CD4-positive, CD25-positive, alpha-beta regulatory T cell (primary cell): ENCODE results near the gene PDPK1. TPM values are rescaled to one million over a fixed set of nuclear protein-coding genes. Genes with fewer than 3 reads are reported as not detected.
A peak's percentile ranks its signal among the peaks of the same experiment; 100 is the strongest.

Experiments used
- ATAC-seq, 2 donors: fragments of 150-1000 bp; cut with Tn5 transposase; one replicate each; pipeline ENCODE4 v1.10.0; 2021; ENCODE audit warnings: low read depth in 2 of 2, moderate number of reproducible peaks in 2 of 2, moderate library complexity in 1 of 2
- DNase-seq, 3 donors: peaks; one replicate each; pipeline versions ENCODE4 v3.0.0 to v3.0.0-alpha.2; 2012 to 2022; ENCODE audit warnings: mixed read lengths in 1 of 3
- H3K27ac ChIP-seq: one replicate; pipeline ENCODE4 v1.7.0; 2013; ENCODE audit warnings: mild to moderate bottlenecking, low read length; ENCODE audit not compliant: insufficient read depth, poor library complexity, severe bottlenecking
- H3K27me3 ChIP-seq: one replicate; pipeline ENCODE4 v1.7.0; 2013; ENCODE audit warnings: low read length; ENCODE audit not compliant: control insufficient read depth, insufficient read depth
- H3K36me3 ChIP-seq: one replicate; pipeline ENCODE4 v1.7.0; 2013; ENCODE audit warnings: mild to moderate bottlenecking, low read length, moderate library complexity; ENCODE audit not compliant: control insufficient read depth, insufficient read depth
- H3K4me1 ChIP-seq: 2 replicates; pipeline ENCODE4 v1.7.0; 2013; ENCODE audit warnings: mild to moderate bottlenecking, low read length; ENCODE audit not compliant: insufficient read depth, control insufficient read depth, poor library complexity, severe bottlenecking
- H3K4me3 ChIP-seq: one replicate; pipeline ENCODE4 v1.7.0; 2013; ENCODE audit warnings: low read depth, mild to moderate bottlenecking, low read length, moderate library complexity
- H3K9me3 ChIP-seq, 2 experiments: 1 replicate in 1 of 2; 2 replicates in 1 of 2; pipeline ENCODE4 v1.7.0; 2013; ENCODE audit warnings: low read length in 2 of 2, mild to moderate bottlenecking in 1 of 2, moderate library complexity in 1 of 2; ENCODE audit not compliant: control insufficient read depth in 2 of 2
- H3K27ac Mint-ChIP-seq, 3 donors: one replicate each; pipeline ENCODE4 v1.8.0; 2020 to 2022; ENCODE audit warnings: mild to moderate bottlenecking in 3 of 3, mixed read lengths in 3 of 3, moderate library complexity in 2 of 3
- H3K27me3 Mint-ChIP-seq: one replicate; pipeline ENCODE4 v1.8.0; 2022; ENCODE audit warnings: mild to moderate bottlenecking, mixed read lengths
- H3K36me3 Mint-ChIP-seq: one replicate; pipeline ENCODE4 v1.8.0; 2020; ENCODE audit warnings: mixed read lengths
- H3K4me1 Mint-ChIP-seq, 4 donors: one replicate each; pipeline ENCODE4 v1.8.0; 2020 to 2022; ENCODE audit warnings: mixed read lengths in 4 of 4, mild to moderate bottlenecking in 1 of 4
- H3K4me3 Mint-ChIP-seq, 4 donors: one replicate each; pipeline ENCODE4 v1.8.0; 2020 to 2022; ENCODE audit warnings: mild to moderate bottlenecking in 4 of 4, mixed read lengths in 4 of 4, moderate library complexity in 3 of 4
- H3K9me3 Mint-ChIP-seq, 7 donors: one replicate each; pipeline ENCODE4 v1.8.0; 2020 to 2022; ENCODE audit warnings: mixed read lengths in 7 of 7, mild to moderate bottlenecking in 3 of 7, moderate library complexity in 2 of 7
- polyA plus RNA-seq, 4 donors: library from polyadenylated mRNA; unstranded; fragments of 300-500 nt; fragmentation: Illumina TruSeq; gene quantifications; one replicate each; pipeline ENCODE4 v1.2.3, GENCODE V29; 2021
- total RNA-seq: library from RNA; stranded (reverse); gene quantifications from one replicate; pipeline ENCODE4 v1.2.3, GENCODE V29; 2022

Gene PDPK1
- total and polyA plus RNA-seq, 5 donors from 2014 or later: 28.0 to 57.4 (median 30.5) TPM

GRCh38 chr16:2586241-2586640, 48.4 kb downstream of the PDPK1 start:
- Mint-ChIP-seq H3K9me3 (no peaks in the 10 kb centered on the region), H3K4me1 (peaks cover 0 to 8% (median 3%) of the 10 kb centered on the region in 4 donors), H3K27ac (no peak overlapping the region), H3K4me3 (no peak overlapping the region), H3K36me3 (peaks cover 31% of the 10 kb centered on the region), H3K27me3 (no peaks in the 10 kb centered on the region)
- Histone ChIP-seq H3K4me1 (no peaks in the 10 kb centered on the region), H3K27me3 (no peaks in the 10 kb centered on the region), H3K4me3 (no peak overlapping the region), H3K36me3 (peaks cover 38% of the 10 kb centered on the region), H3K9me3 (no peaks in the 10 kb centered on the region), H3K27ac (no peak overlapping the region)
- DNase-seq (no peak), ATAC-seq (no peak)

GRCh38 chr16:2586901-2587480, 49.2 kb downstream of the PDPK1 start:
- H3K27ac ChIP-seq: no peak overlapping the region
- Mint-ChIP-seq H3K27me3 (no peaks in the 10 kb centered on the region), H3K4me3 (no peak overlapping the region), H3K9me3 (no peaks in the 10 kb centered on the region), H3K27ac (peak overlapping the region in 1 of 3 donors; percentile 54), H3K4me1 (peaks cover 0 to 11% (median 4%) of the 10 kb centered on the region in 4 donors), H3K36me3 (peaks cover 31% of the 10 kb centered on the region)
- H3K4me3 ChIP-seq: no peak overlapping the region
- H3K36me3 ChIP-seq: peaks cover 38% of the 10 kb centered on the region
- no peak for DNase-seq
- H3K27me3 ChIP-seq: no peaks in the 10 kb centered on the region
- no peak for ATAC-seq
- no peaks in the 10 kb centered on the region for H3K4me1 ChIP-seq
- no peaks in the 10 kb centered on the region for H3K9me3 ChIP-seq

DNA sequence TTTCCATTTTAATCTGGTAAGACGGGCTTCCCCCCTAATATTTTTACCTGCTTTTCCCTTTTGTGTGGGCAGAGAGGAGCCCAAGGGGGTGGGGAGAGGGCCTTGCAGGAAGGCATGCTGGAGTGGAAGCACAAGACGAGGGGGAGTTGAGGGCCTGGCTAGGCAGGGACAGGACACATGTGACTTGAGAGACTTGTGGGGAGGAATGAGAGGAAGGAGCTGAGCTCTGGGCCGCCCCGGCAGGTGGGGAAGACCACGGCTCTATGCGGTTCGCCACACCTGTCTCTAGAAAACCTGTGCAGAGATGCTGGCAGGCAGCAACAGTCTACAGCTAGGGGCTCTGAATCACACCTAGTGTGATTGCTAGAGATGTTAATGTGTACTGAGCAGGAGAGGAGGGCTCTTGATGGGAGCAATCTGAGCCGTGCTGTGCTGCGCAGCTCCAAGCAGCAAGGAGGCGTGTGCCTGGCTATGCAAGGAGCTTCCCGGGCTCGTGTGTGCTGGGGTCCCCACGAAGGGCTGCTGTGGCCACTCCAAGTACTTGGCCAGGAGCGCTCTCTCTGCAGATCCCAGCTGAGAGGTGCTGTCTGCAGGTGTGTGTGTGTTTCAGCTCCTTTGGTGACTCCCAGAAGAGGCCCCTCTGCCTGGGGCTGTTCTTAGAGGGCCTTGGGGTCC, 50.2 kb downstream of the PDPK1 start:
- Histone ChIP-seq H3K9me3 (no peaks in the 10 kb centered on the region), H3K36me3 (peaks cover 38% of the 10 kb centered on the region), H3K4me3 (no peak overlapping the region), H3K4me1 (no peaks in the 10 kb centered on the region), H3K27ac (no peak overlapping the region), H3K27me3 (no peaks in the 10 kb centered on the region)
- Mint-ChIP-seq H3K27me3 (no peaks in the 10 kb centered on the region), H3K27ac (no peak overlapping the region), H3K4me3 (no peak overlapping the region), H3K9me3 (no peaks in the 10 kb centered on the region), H3K36me3 (peaks cover 31% of the 10 kb centered on the region), H3K4me1 (peaks cover 0 to 14% (median 6%) of the 10 kb centered on the region in 4 donors)
- ATAC-seq: no peak
- DNase-seq: no peak

DNA sequence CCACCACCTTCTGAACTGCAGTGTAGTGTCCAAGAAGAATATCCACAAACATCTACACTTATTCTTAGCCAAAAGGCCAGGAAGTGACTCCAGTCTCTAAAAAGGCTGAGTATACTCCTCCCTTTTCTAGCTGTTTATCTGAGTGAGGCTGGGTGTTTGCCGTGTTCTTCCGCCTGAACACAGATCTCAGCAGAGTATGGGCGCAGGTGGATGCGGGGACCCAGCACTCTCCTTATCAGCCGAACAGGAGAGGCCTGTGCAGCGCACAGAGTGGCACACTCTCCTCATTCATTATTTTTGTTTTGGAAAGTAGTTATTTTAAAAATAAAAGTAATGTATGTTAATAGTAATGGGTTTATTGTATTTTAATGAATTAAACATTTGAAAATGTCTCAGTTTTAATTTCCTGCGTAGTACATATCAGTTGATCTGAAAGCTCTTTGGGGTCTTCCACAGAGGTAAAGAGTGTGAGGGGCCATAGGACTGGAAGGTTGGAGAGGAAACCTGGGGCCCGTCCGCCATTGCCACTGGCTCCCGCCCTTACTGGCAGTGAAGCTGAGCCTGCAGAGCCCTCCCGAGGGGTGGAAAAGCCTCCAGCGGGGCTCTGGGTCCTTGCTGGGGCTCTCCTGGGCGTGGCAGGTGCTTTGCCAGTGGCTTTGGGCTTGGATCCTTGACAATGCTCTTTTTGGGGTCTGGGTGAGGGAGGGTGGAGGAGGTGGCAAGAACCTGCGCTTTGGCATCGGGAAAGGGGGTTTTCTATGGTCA, 53.8 kb downstream of the PDPK1 start:
- H3K4me1 Mint-ChIP-seq: peaks cover 0 to 27% (median 11%) of the 10 kb centered on the region in 4 donors
- H3K36me3 ChIP-seq: peaks cover 34% of the 10 kb centered on the region
- no peaks in the 10 kb centered on the region for H3K27me3 ChIP-seq
- H3K27ac ChIP-seq: no peak overlapping the region
- ATAC-seq (no peak), DNase-seq (no peak)
- no peaks in the 10 kb centered on the region for H3K27me3 Mint-ChIP-seq
- H3K4me3 Mint-ChIP-seq: no peak overlapping the region
- no peaks in the 10 kb centered on the region for H3K9me3 Mint-ChIP-seq
- H3K4me1 ChIP-seq: peaks cover 4% of the 10 kb centered on the region
- no peak overlapping the region for H3K27ac Mint-ChIP-seq
- peaks cover 33% of the 10 kb centered on the region for H3K36me3 Mint-ChIP-seq
- no peaks in the 10 kb centered on the region for H3K9me3 ChIP-seq
- no peak overlapping the region for H3K4me3 ChIP-seq

- Mint-ChIP-seq H3K9me3 (no peaks in the 10 kb centered on the region), H3K4me1 (peaks cover 0 to 22% (median 11%) of the 10 kb centered on the region in 4 donors), H3K4me3 (no peak overlapping the region), H3K36me3 (peaks cover 22% of the 10 kb centered on the region), H3K27me3 (no peaks in the 10 kb centered on the region), H3K27ac (peak overlapping the region in 1 of 3 donors; percentile 83)
- Histone ChIP-seq H3K9me3 (no peaks in the 10 kb centered on the region), H3K4me3 (no peak overlapping the region), H3K36me3 (peaks cover 34% of the 10 kb centered on the region), H3K4me1 (peaks cover 4% of the 10 kb centered on the region), H3K27me3 (no peaks in the 10 kb centered on the region), H3K27ac (no peak overlapping the region)
- DNase-seq (no peak), ATAC-seq (no peak)
Measured at GRCh38 chr16:2592786-2593185, 55.0 kb downstream of the PDPK1 start.

DNA sequence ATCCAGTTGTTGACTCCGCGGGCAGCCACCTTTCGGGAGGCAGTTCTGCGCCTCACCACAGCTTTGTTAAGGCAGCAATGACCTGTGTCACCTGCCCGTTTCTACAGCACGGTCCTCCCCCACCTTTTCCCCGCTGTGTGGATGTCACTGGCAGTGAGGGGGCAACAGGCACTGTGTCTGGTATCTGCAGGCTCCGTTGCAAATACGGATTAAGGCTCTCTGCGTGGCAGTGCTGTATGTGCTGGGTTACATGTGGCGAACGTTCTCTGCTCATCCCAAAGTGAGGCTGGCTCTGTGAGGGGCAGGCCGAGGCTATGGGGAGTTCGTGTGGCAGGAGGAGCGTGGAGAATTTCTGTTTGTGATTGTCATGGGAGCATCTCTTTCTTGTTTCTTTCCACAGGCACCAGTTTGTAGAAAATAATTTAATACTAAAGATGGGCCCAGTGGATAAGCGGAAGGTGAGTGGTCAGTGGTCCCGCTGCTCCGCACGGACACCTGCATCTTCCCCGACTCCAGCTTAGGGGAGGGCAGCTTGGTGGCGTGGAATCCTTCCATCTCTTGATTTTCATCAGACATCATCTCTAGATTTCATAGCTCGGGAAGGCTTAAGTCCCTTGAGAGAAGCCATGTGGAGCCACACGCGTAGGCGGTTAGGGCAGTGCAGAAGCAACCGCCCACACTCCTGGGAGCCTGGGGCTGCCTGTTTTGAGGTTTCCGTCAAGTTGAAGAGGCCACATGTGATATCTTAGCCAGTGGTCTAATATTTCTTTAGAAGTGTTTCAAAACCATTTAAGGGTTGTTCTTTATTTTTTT, 57.8 kb downstream of the PDPK1 start:
- H3K36me3 Mint-ChIP-seq: peaks cover 4% of the 10 kb centered on the region
- H3K9me3 Mint-ChIP-seq: no peaks in the 10 kb centered on the region
- ATAC-seq (no peak), DNase-seq (no peak)
- Histone ChIP-seq H3K4me1 (peaks cover 4% of the 10 kb centered on the region), H3K27me3 (no peaks in the 10 kb centered on the region), H3K27ac (no peak overlapping the region), H3K36me3 (peaks cover 30% of the 10 kb centered on the region), H3K9me3 (no peaks in the 10 kb centered on the region), H3K4me3 (no peak overlapping the region)
- no peaks in the 10 kb centered on the region for H3K27me3 Mint-ChIP-seq
- peak overlapping the region in 1 of 3 donors; percentile 38 for H3K27ac Mint-ChIP-seq
- H3K4me1 Mint-ChIP-seq: peaks cover 0 to 22% (median 8%) of the 10 kb centered on the region in 4 donors
- no peak overlapping the region for H3K4me3 Mint-ChIP-seq

DNA sequence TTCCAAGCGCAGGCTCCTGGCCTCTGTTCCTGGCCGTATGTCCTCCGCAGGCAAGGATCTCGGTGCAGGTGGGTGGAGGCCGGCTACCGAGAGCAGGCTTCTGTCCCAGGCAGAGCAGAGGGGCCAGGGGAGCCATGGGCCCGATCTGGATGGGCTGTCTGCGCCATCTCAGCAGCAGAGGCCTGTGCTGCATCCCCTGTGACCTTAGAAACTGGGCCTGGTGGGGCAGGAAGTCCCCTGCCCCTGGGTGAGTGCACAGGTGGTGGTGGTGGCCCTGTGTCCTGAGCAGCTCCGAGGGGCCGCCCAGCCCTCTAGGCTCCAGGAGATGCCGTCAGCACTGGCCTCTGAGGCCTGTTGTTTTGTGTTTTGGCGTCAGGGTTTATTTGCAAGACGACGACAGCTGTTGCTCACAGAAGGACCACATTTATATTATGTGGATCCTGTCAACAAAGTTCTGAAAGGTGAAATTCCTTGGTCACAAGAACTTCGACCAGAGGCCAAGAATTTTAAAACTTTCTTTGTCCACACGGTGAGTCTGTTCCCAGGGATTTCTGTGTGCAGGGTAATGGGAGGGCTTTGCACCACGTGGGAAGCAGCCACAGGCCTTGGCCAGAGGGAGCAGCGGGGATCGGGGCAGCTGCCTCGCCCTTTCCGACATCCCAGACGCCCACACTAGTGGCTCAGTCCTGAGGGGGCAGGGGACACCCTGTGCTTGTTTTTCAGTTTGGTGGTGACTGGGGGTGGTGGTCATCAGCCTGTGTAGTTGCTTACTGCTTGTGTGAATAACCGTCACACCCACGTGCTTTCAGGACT, 59.1 kb downstream of the PDPK1 start:
- DNase-seq: no peak
- H3K27ac ChIP-seq: no peak overlapping the region
- Mint-ChIP-seq H3K27me3 (no peaks in the 10 kb centered on the region), H3K9me3 (no peaks in the 10 kb centered on the region), H3K36me3 (peaks cover 4% of the 10 kb centered on the region), H3K4me1 (peaks cover 0 to 19% (median 7%) of the 10 kb centered on the region in 4 donors), H3K4me3 (no peak overlapping the region), H3K27ac (no peak overlapping the region)
- no peaks in the 10 kb centered on the region for H3K9me3 ChIP-seq
- no peaks in the 10 kb centered on the region for H3K27me3 ChIP-seq
- H3K4me1 ChIP-seq: peaks cover 4% of the 10 kb centered on the region
- H3K36me3 ChIP-seq: peaks cover 30% of the 10 kb centered on the region
- no peak overlapping the region for H3K4me3 ChIP-seq
- ATAC-seq: no peak
